Activated CD4-positive, alpha-beta T cell treated with anti-CD3 and anti-CD28 coated beads, Interleukin-2, amount 50 U/mL, for 16 hours (primary cell): ENCODE results near the gene HSPH1.

Experiments used
- DNase-seq: peaks from one replicate; pipeline ENCODE4 v3.0.0-alpha.2; 2020

HSPH1 gene

GRCh38 chr13:31093145-31093885 lies 68.4 kb downstream of the HSPH1 start:
- DNase-seq, result no peak

- DNase-seq, result no peak
Observed at GRCh38 chr13:31092646-31093045, 69.1 kb downstream of the HSPH1 start.

- DNase-seq, result no peak
Observed at GRCh38 chr13:31090961-31091624, 70.6 kb downstream of the HSPH1 start.

GRCh38 chr13:31090096-31090495 lies 71.6 kb downstream of the HSPH1 start:
- DNase-seq, result no peak

DNA sequence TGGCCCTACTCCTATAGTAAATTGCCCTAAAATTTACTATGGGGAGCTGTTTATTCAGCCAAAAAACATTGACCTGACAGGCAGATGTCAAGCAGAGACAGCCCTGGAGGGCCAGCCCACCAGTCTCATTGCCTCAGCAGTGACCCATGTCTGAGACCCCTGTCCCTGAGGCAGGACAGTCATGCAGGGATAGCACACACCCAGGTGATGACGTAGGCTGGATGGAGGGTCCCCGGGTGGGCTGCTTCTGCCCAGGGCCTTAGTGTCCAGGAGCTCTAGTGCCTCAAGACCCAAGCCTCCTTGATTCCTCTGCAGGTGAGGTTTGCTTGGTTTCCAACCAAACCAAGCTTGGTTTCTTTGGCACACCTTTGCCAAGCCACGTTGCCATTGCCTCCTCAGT lies 72.1 kb downstream of the HSPH1 start:
- no peak for DNase-seq

- DNase-seq, result no peak
Observed at GRCh38 chr13:31088826-31089420, 72.8 kb downstream of the HSPH1 start.
